Stimulated activated CD4-positive, alpha-beta T cell treated with anti-CD3 and anti-CD28 coated beads, Interleukin-4, amount 100 ng/mL, for 1 hour (primary cell): ENCODE results near the gene PPFIA3.
"Not testable (repeated sequence)": the region's sequence is repeated elsewhere in the genome, so short reads cannot be mapped to it uniquely, and the experiment has no call there.

Experiments used
- DNase-seq: peaks from one replicate; pipeline ENCODE4 v3.0.0-alpha.2; 2020

The PPFIA3 gene

GRCh38 chr19:49103331-49104085 is 15.8 kb upstream of the PPFIA3 start:
- no peak for DNase-seq

- no peak for DNase-seq
Observed at GRCh38 chr19:49104229-49104864, 15.0 kb upstream of the PPFIA3 start.

- DNase-seq, result peak; percentile 76
Observed at GRCh38 chr19:49106648-49107135, 12.7 kb upstream of the PPFIA3 start.

- no peak for DNase-seq
Observed at GRCh38 chr19:49107625-49108459, 11.5 kb upstream of the PPFIA3 start.

GRCh38 chr19:49109051-49109450 is 10.3 kb upstream of the PPFIA3 start:
- DNase-seq, result no peak

- DNase-seq, result no peak
Observed at GRCh38 chr19:49109569-49110233, 9.6 kb upstream of the PPFIA3 start.

GRCh38 chr19:49110567-49110966 is 8.8 kb upstream of the PPFIA3 start:
- DNase-seq, result no peak

GRCh38 chr19:49111218-49111998 is 7.9 kb upstream of the PPFIA3 start:
- no peak for DNase-seq

- DNase-seq, result peak; percentile 73
Observed at GRCh38 chr19:49113762-49114629, 5.3 kb upstream of the PPFIA3 start, which contains the start of gene LIN7B. LIN7B (plus strand) TSS chr19:49114370; CDS start chr19:49114405, 35 bp downstream.

GRCh38 chr19:49114630-49115363 is 4.5 kb upstream of the PPFIA3 start:
- peak; percentile 68 for DNase-seq

- no peak for DNase-seq
Observed at GRCh38 chr19:49116544-49116943, 2.8 kb upstream of the PPFIA3 start.

GRCh38 chr19:49117677-49118564 is 1.4 kb upstream of the PPFIA3 start:
- DNase-seq, result no peak

GRCh38 chr19:49118565-49119410 is 556 bp upstream of the PPFIA3 start, which contains the start of gene C19orf73:
C19orf73 (minus strand) TSS chr19:49119143; CDS start chr19:49119022, 121 bp downstream.
- DNase-seq, result peak; percentile 95

GRCh38 chr19:49120325-49120683 is 960 bp downstream of the PPFIA3 start:
- DNase-seq, result no peak

GRCh38 chr19:49120868-49121267 is 1.5 kb downstream of the PPFIA3 start:
- no peak for DNase-seq

GRCh38 chr19:49121841-49122240 is 2.5 kb downstream of the PPFIA3 start:
- DNase-seq, result not testable (repeated sequence)

- DNase-seq, result not testable (repeated sequence)
Observed at GRCh38 chr19:49123285-49123684, 3.9 kb downstream of the PPFIA3 start.
